Stimulated activated CD8-positive, alpha-beta memory T cell treated with anti-CD3 and anti-CD28 coated beads, Interleukin-7, amount 100 ng/mL, for 48 hours (primary cell): ENCODE results near the gene ALG6.

Experiments
- DNase-seq, 2 donors: peaks; one replicate each; pipeline ENCODE4 v3.0.0-alpha.2; 2020; ENCODE audit warnings: low read depth in 1 of 2; ENCODE audit errors: extremely low read depth in 1 of 2

ALG6 gene

DNA sequence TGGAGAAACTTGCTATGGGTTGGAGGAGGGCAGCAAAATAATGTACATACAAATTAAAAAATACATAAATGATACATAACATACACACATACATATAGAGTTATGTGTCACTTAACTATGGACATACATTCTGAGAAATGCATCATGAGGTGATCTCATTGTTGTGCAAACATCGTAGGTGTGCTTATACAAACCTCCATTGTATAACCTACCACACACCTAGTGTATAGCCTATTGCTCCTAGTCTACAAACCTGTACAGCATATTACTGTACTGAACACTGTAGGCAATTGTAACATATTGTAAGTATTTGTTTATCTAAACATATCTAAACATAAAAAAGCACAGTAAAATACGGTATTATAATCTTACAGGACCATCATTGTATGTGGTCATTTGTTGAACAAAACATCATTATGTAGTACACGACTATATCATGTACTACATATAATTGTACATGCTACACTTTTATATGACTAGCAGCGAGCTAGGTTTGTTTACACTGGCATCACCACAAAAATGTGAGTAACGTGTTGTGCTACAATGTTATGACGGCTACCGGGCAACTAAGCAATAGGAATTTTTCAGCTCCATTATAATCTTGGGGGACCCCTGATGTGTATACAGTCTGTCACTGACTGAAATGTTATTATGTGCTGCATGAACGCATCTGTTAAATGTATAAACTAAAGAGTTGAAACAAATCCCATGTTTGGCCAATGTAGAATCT is 120.1 kb downstream of the ALG6 start:
- no peak for DNase-seq
